GM12875 (cell line): ENCODE results near the gene ZBTB20.

Source experiments
- H3K4me3 ChIP-seq: one replicate; pipeline ENCODE4 v1.5.1; 2011; ENCODE audit warnings: low read depth, low read length, control low read depth
- TF ChIP-seq, protein P1 (sequence below): IDR thresholded peaks from 2 replicates; pipeline ENCODE4 v1.5.1; 2011; ENCODE audit warnings: low read depth, mild to moderate bottlenecking, control low read depth, inconsistent platforms, low read length, moderate library complexity, borderline replicate concordance; ENCODE audit not compliant: insufficient read depth

The ZBTB20 gene

DNA sequence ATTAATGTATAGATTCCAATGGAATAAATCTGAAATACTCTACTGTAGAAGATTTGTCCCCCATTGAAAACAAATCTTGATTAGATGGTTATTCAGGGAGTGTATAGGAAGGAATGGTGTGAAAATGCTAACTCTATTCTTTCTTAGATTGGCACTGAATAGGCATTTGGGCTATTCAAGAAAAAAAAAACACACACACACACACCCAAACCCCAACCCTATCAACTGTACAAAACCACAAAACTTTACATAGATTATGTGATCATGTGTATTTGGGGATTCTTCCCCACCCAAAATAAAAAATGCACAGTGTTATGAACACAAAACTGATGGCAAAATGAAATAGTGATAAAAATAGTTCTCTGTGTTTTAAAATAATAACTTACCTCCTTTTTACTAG is 791.4 kb downstream of the ZBTB20 start:
- H3K4me3 ChIP-seq, result no peak overlapping the region
- TF ChIP-seq, protein P1, sequence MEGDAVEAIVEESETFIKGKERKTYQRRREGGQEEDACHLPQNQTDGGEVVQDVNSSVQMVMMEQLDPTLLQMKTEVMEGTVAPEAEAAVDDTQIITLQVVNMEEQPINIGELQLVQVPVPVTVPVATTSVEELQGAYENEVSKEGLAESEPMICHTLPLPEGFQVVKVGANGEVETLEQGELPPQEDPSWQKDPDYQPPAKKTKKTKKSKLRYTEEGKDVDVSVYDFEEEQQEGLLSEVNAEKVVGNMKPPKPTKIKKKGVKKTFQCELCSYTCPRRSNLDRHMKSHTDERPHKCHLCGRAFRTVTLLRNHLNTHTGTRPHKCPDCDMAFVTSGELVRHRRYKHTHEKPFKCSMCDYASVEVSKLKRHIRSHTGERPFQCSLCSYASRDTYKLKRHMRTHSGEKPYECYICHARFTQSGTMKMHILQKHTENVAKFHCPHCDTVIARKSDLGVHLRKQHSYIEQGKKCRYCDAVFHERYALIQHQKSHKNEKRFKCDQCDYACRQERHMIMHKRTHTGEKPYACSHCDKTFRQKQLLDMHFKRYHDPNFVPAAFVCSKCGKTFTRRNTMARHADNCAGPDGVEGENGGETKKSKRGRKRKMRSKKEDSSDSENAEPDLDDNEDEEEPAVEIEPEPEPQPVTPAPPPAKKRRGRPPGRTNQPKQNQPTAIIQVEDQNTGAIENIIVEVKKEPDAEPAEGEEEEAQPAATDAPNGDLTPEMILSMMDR, result no peak

- no peak overlapping the region for H3K4me3 ChIP-seq
- TF ChIP-seq, protein P1, result no peak
These were observed 795.3 kb downstream of the ZBTB20 start for GRCh38 chr3:114351822-114352145.

DNA sequence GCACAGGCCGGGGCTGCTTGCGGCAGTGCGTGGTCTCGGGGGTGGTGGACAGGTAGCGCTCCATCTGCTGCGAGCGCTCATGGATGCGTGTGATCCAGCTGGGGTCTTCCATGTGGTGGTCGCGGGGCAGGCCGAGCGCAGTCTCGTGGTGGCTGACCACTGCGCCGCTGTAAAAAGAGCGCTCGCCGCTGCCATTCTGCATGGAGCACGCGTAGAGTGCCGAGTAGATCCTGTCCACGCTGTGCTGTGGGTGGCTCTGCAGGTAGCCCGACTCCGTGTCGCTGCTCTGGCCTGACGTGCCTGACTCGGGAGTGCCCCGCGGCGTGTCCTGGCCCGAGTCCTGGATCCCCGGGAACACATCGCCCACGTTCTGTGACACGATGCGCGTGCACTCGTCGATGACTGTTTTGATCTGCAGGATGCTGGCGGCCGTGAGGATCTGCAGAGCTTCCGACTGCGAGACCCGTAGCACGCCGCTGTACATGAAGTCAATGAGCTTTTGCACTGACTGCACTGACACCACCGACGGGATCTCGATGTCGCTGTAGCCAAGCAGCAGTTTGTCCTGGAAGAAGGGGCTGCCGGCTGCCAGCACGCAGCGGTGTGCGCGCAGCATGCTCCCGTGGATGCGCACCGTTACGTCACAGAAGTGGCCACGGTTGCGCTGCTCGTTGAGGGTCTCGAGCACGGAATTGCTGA is 795.8 kb downstream of the ZBTB20 start:
- TF ChIP-seq, protein P1, result no peak
- H3K4me3 ChIP-seq, result no peak overlapping the region

GRCh38 chr3:114350690-114351089 is 796.4 kb downstream of the ZBTB20 start:
- TF ChIP-seq, protein P1, result no peak
- no peak overlapping the region for H3K4me3 ChIP-seq

GRCh38 chr3:114350271-114350670 is 796.8 kb downstream of the ZBTB20 start:
- no peak overlapping the region for H3K4me3 ChIP-seq
- TF ChIP-seq, protein P1, result no peak

DNA sequence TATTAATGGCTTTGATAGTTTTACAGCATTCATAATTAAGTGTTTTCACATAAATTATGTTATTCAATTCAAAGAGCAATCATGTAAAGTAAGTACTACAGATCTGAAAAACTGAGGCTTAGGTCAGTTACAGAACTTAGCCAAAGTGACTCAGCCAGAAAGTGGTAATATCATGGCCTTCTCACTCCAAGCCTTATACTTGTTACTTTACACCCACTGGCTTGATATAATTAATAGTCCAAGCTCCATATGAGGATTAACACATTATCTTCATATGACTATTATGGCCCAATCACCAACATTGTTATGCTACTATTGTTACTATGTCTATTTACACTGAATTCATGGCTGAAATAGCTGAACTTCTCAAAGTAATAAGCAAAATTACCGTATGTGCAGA is 802.6 kb downstream of the ZBTB20 start:
- no peak overlapping the region for H3K4me3 ChIP-seq
- TF ChIP-seq, protein P1, result no peak

DNA sequence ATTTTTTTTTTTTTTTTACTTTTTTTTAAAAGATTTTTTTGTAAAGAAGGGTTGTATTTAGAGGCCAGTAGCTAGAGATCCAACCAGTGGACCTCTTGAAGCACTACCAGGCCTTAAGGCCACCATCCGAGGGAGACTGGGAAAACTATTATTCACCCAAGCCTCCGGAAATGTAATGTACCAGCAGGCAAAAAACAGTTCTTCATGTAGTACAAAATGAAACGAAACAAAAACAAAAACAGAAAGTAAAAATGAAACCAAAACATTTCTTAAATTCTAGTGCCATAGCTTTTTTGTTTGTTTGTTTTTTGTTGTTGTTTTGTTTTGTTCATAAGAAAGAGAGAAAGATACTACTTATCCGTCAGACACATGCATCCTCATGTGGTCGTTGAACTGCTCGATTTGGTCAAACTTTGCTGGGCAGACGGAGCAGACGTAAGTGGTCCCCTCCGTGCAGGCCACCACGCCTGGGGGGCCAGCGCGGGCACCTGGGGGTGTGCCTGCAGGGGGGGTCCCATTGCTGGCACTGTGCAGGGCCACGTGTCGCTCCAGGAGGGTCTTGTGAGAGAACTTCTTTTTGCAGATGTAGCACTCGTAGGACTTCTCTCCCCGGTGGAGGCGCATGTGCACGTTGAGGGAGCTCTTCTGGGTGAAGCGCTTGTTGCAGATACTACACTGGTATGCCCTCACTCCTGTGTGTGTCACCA is 808.3 kb downstream of the ZBTB20 start:
- TF ChIP-seq, protein P1, result no peak
- H3K4me3 ChIP-seq, result no peak overlapping the region
